Trophoblast cell (in vitro differentiated cells and primary cell): Measurements from ENCODE around the gene IGF2R.

ENCODE experiments used
- DNase-seq, 2 donors: peaks; one replicate each; pipeline ENCODE4 v3.0.0-alpha.2; 2016
- H2AFZ ChIP-seq: 2 replicates; pipeline ENCODE4 v1.6.1; 2013; ENCODE audit warnings: low read length, moderate library complexity, mild to moderate bottlenecking; ENCODE audit not compliant: insufficient read depth, poor library complexity
- H2AK5ac ChIP-seq: 2 replicates; pipeline ENCODE4 v1.6.1; 2013; ENCODE audit warnings: mild to moderate bottlenecking, low read length
- H2BK120ac ChIP-seq: 2 replicates; pipeline ENCODE4 v1.6.1; 2013; ENCODE audit warnings: low read length, mild to moderate bottlenecking, moderate library complexity; ENCODE audit not compliant: insufficient read depth, poor library complexity
- H2BK12ac ChIP-seq: 2 replicates; pipeline ENCODE4 v1.6.1; 2013; ENCODE audit warnings: mild to moderate bottlenecking, low read length, moderate library complexity
- H2BK5ac ChIP-seq: 2 replicates; pipeline ENCODE4 v1.6.1; 2013; ENCODE audit warnings: low read length, low read depth, moderate library complexity, mild to moderate bottlenecking; ENCODE audit not compliant: poor library complexity
- H3K14ac ChIP-seq: 2 replicates; pipeline ENCODE4 v1.6.1; 2013; ENCODE audit warnings: mild to moderate bottlenecking, low read length
- H3K18ac ChIP-seq: 2 replicates; pipeline ENCODE4 v1.6.1; 2013; ENCODE audit warnings: mild to moderate bottlenecking, low read length
- H3K23ac ChIP-seq: 2 replicates; pipeline ENCODE4 v1.6.1; 2013; ENCODE audit warnings: low read length
- H3K27ac ChIP-seq: 2 replicates; pipeline ENCODE4 v1.5.1; 2013; ENCODE audit warnings: low read depth, mild to moderate bottlenecking, inconsistent platforms, low read length, moderate library complexity
- H3K27me3 ChIP-seq: 2 replicates; pipeline ENCODE4 v1.6.1; 2013; ENCODE audit warnings: inconsistent platforms, mild to moderate bottlenecking, low read length, moderate library complexity; ENCODE audit not compliant: insufficient read depth
- H3K36me3 ChIP-seq, 2 experiments: 1 replicate in 1 of 2; 2 replicates in 1 of 2; pipeline ENCODE4 v1.6.1; 2013; ENCODE audit warnings: low read length in 2 of 2, mild to moderate bottlenecking in 2 of 2, moderate library complexity in 1 of 2; ENCODE audit not compliant: insufficient read depth in 2 of 2, control insufficient read depth in 1 of 2
- H3K4ac ChIP-seq: 2 replicates; pipeline ENCODE4 v1.6.1; 2013; ENCODE audit warnings: low read depth, mild to moderate bottlenecking, low read length, moderate library complexity
- H3K4me1 ChIP-seq, 2 experiments: 1 replicate in 1 of 2; 2 replicates in 1 of 2; pipeline ENCODE4 v1.6.1; 2013; ENCODE audit warnings: low read length in 2 of 2, mild to moderate bottlenecking in 2 of 2, moderate library complexity in 1 of 2; ENCODE audit not compliant: insufficient read depth in 2 of 2, control insufficient read depth in 1 of 2
- H3K4me2 ChIP-seq: 2 replicates; pipeline ENCODE4 v1.6.1; 2013; ENCODE audit warnings: inconsistent platforms, mild to moderate bottlenecking, low read length, moderate library complexity
- H3K4me3 ChIP-seq: 2 replicates; pipeline ENCODE4 v1.5.1; 2013; ENCODE audit warnings: mild to moderate bottlenecking, low read depth, low read length, inconsistent platforms
- H3K79me1 ChIP-seq: one replicate; pipeline ENCODE4 v1.6.1; 2013; ENCODE audit warnings: low read length
- H3K79me2 ChIP-seq: 2 replicates; pipeline ENCODE4 v1.6.1; 2013; ENCODE audit warnings: low read length, mild to moderate bottlenecking; ENCODE audit not compliant: control insufficient read depth, insufficient read depth, poor library complexity
- H3K9ac ChIP-seq: 2 replicates; pipeline ENCODE4 v1.6.1; 2013; ENCODE audit warnings: mild to moderate bottlenecking, low read length
- H3K9me3 ChIP-seq: 2 replicates; pipeline ENCODE4 v1.6.1; 2013; ENCODE audit warnings: low read depth, mild to moderate bottlenecking, control low read depth, inconsistent platforms, low read length; ENCODE audit not compliant: insufficient read depth
- H4K12ac ChIP-seq: 2 replicates; pipeline ENCODE4 v1.6.1; 2013; ENCODE audit warnings: low read depth, mild to moderate bottlenecking, low read length, moderate library complexity
- H4K8ac ChIP-seq: 2 replicates; pipeline ENCODE4 v1.6.1; 2013; ENCODE audit warnings: low read depth, mild to moderate bottlenecking, low read length, moderate library complexity
- H4K91ac ChIP-seq: one replicate; pipeline ENCODE4 v1.6.1; 2013; ENCODE audit warnings: low read depth, mild to moderate bottlenecking, low read length, moderate library complexity
- WGBS: extraction: QIAGEN DNeasy Blood & Tissue Kit; methylation state at CpG from one replicate; pipeline ENCODE4 v1.1.7; 2013; ENCODE audit warnings: missing lambda C conversion rate; ENCODE audit not compliant: insufficient read length, insufficient coverage; ENCODE audit errors: extremely low coverage; 5-methylcytosine and 5-hydroxymethylcytosine counted together

IGF2R gene

GRCh38 chr6:160028487-160029275, 59.8 kb downstream of the IGF2R start:
- Histone ChIP-seq H4K91ac (no peak overlapping the region), H3K4me2 (no peak overlapping the region), H4K8ac (no peak overlapping the region), H2BK12ac (no peak overlapping the region), H3K79me2 (no peaks in the 10 kb centered on the region), H3K27me3 (no peaks in the 10 kb centered on the region), H3K4me3 (no peak overlapping the region), H2AK5ac (no peak overlapping the region), H3K4ac (no peak overlapping the region), H3K4me1 (peaks cover 4 to 6% of the 10 kb centered on the region in 2 experiments), H3K14ac (no peak overlapping the region), H3K27ac (no peak overlapping the region), H3K36me3 (peaks cover 28 to 40% of the 10 kb centered on the region in 2 experiments), H2AFZ (no peak overlapping the region), H4K12ac (no peak overlapping the region), H2BK5ac (peak overlapping the region; percentile 19), H2BK120ac (no peak overlapping the region), H3K79me1 (no peaks in the 10 kb centered on the region), H3K18ac (no peak overlapping the region), H3K23ac (no peak overlapping the region), H3K9ac (no peak overlapping the region), H3K9me3 (no peaks in the 10 kb centered on the region)
- DNase-seq = no peak
- no CpG with 5 or more reads among the region's 8 CpGs for WGBS

GRCh38 chr6:160029525-160029924, 60.6 kb downstream of the IGF2R start:
- H3K27ac ChIP-seq = no peak overlapping the region
- DNase-seq = no peak
- WGBS = no CpG with 5 or more reads among the region's 11 CpGs
- H4K91ac ChIP-seq = no peak overlapping the region
- H2AK5ac ChIP-seq = no peak overlapping the region
- peaks cover 4 to 6% of the 10 kb centered on the region in 2 experiments for H3K4me1 ChIP-seq
- H2BK12ac ChIP-seq = no peak overlapping the region
- peaks cover 28 to 43% of the 10 kb centered on the region in 2 experiments for H3K36me3 ChIP-seq
- H3K27me3 ChIP-seq = no peaks in the 10 kb centered on the region
- H3K79me1 ChIP-seq = no peaks in the 10 kb centered on the region
- no peak overlapping the region for H2BK120ac ChIP-seq
- H3K79me2 ChIP-seq = no peaks in the 10 kb centered on the region
- no peak overlapping the region for H2AFZ ChIP-seq
- no peak overlapping the region for H4K8ac ChIP-seq
- H3K9ac ChIP-seq = no peak overlapping the region
- H3K9me3 ChIP-seq = no peaks in the 10 kb centered on the region
- H3K23ac ChIP-seq = no peak overlapping the region
- no peak overlapping the region for H3K4me3 ChIP-seq
- H3K14ac ChIP-seq = no peak overlapping the region
- no peak overlapping the region for H2BK5ac ChIP-seq
- no peak overlapping the region for H3K4me2 ChIP-seq
- no peak overlapping the region for H3K4ac ChIP-seq
- H4K12ac ChIP-seq = no peak overlapping the region
- H3K18ac ChIP-seq = peak overlapping the region; percentile 21

- WGBS = no CpG with 5 or more reads among the region's 5 CpGs
These were observed 61.2 kb downstream of the IGF2R start for GRCh38 chr6:160030103-160030502.

GRCh38 chr6:160031442-160031841, 62.6 kb downstream of the IGF2R start:
- Histone ChIP-seq H3K4me3 (no peak overlapping the region), H3K9me3 (no peaks in the 10 kb centered on the region), H3K27me3 (no peaks in the 10 kb centered on the region), H2BK12ac (no peak overlapping the region), H3K4me1 (peaks cover 4 to 6% of the 10 kb centered on the region in 2 experiments), H3K14ac (no peak overlapping the region), H3K4me2 (no peak overlapping the region), H4K8ac (no peak overlapping the region), H4K91ac (no peak overlapping the region), H3K4ac (no peak overlapping the region), H3K18ac (no peak overlapping the region), H3K36me3 (peaks cover 41 to 56% of the 10 kb centered on the region in 2 experiments), H3K79me2 (no peaks in the 10 kb centered on the region), H3K23ac (no peak overlapping the region), H2AK5ac (no peak overlapping the region), H2BK5ac (no peak overlapping the region), H3K27ac (no peak overlapping the region), H3K9ac (no peak overlapping the region), H3K79me1 (no peaks in the 10 kb centered on the region), H2AFZ (no peak overlapping the region), H2BK120ac (no peak overlapping the region), H4K12ac (no peak overlapping the region)
- DNase-seq = no peak
- no CpG with 5 or more reads among the region's 8 CpGs for WGBS

More at GRCh38 chr6:160030103-160030502, 61.2 kb downstream of the IGF2R start:
- Histone ChIP-seq H3K4me1 (peaks cover 4 to 6% of the 10 kb centered on the region in 2 experiments), H3K23ac (no peak overlapping the region), H2BK120ac (no peak overlapping the region), H3K36me3 (peaks cover 29 to 46% of the 10 kb centered on the region in 2 experiments), H2AK5ac (no peak overlapping the region), H3K79me1 (no peaks in the 10 kb centered on the region), H4K91ac (no peak overlapping the region), H2BK5ac (no peak overlapping the region), H3K9me3 (no peaks in the 10 kb centered on the region), H3K4me3 (no peak overlapping the region), H3K79me2 (no peaks in the 10 kb centered on the region), H4K8ac (no peak overlapping the region), H3K14ac (no peak overlapping the region), H3K27ac (peak overlapping the region; percentile 6), H3K4me2 (peak overlapping the region; percentile 7), H3K9ac (no peak overlapping the region), H4K12ac (no peak overlapping the region), H2BK12ac (no peak overlapping the region), H3K27me3 (no peaks in the 10 kb centered on the region), H3K4ac (no peak overlapping the region), H2AFZ (no peak overlapping the region), H3K18ac (no peak overlapping the region)
- peak; percentile 9 to 18 for DNase-seq
